Measurements from ENCODE around the gene UGT1A10. TPM values are rescaled to one million over a fixed set of nuclear protein-coding genes. Genes with fewer than 3 reads are reported as not detected.

Gene UGT1A10
- total RNA-seq, 1 experiment from 2014 or later = not detected

DNA sequence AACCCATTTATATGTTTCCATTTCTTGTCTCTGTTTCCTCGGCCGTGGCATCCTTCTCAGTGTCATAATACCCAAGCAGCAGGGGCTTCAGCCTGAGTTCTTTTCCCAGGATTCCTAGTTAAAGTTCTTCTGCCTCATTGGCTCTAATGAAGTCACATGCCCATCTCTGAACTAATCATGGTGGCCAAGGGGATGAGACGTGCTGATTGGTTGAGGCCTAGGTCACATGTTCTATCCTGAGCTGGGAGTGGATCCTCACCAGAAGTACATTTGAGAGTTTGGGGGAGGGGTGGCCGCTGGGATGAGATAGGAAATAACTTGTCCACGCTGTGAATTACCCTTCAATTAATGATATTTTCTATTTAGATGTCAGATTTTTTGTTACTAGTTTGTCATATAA is 72.7 kb downstream of the UGT1A10 start:
- Histone ChIP-seq H3K4me2 (ENCODE audit: insufficient read depth, insufficient read length, low read length) (no peak overlapping the region), H2BK20ac (ENCODE audit: low read depth, low read length, poor library complexity, severe bottlenecking) (no peak overlapping the region), H2BK12ac (ENCODE audit: insufficient read length, low read depth, low read length) (no peak overlapping the region), H2AFZ (ENCODE audit: low read length) (no peak overlapping the region), H2BK15ac (ENCODE audit: low read depth, low read length) (no peak overlapping the region), H3T11ph (ENCODE audit: low read length) (no peak overlapping the region), H2BK5ac (ENCODE audit: insufficient read length, low read length) (no peak overlapping the region), H4K91ac (ENCODE audit: insufficient read length, low read depth, low read length) (no peak overlapping the region), H3K9me3 (ENCODE audit: control insufficient read depth, low read depth, low read length) (no peaks in the 10 kb centered on the region), H2AK5ac (ENCODE audit: insufficient read length, low read length) (no peak overlapping the region), H3K23me2 (ENCODE audit: insufficient read length, low read depth, low read length, poor library complexity, severe bottlenecking) (peaks cover 5% of the 10 kb centered on the region), H4K20me1 (ENCODE audit: control insufficient read depth, insufficient read depth, insufficient read length) (no peaks in the 10 kb centered on the region), H3K27ac (ENCODE audit: insufficient read length, low read depth, low read length) (no peak overlapping the region), H3K56ac (ENCODE audit: insufficient read length, low read depth, low read length) (no peak overlapping the region), H3K79me1 (ENCODE audit: insufficient read depth, low read depth, low read length, poor library complexity, severe bottlenecking) (no peaks in the 10 kb centered on the region), H3K14ac (ENCODE audit: insufficient read depth, low read length) (no peak overlapping the region), H4K8ac (replicated peaks; ENCODE audit: insufficient read length, low read depth, low read length) (no peak overlapping the region), H3K9ac (ENCODE audit: extremely low read depth, insufficient read length, low read length) (no peak overlapping the region), H3K4me1 (ENCODE audit: insufficient read depth, low read length) (no peaks in the 10 kb centered on the region), H2BK120ac (ENCODE audit: low read depth, low read length, poor library complexity, severe bottlenecking) (no peak overlapping the region), H3K4ac (ENCODE audit: low read depth, low read length) (no peak overlapping the region), H3K27me3 (ENCODE audit: insufficient read depth, low read length) (no peaks in the 10 kb centered on the region), H4K5ac (ENCODE audit: insufficient read length, low read depth, low read length) (no peak overlapping the region), H3K18ac (ENCODE audit: insufficient read length, low read depth, low read length) (no peak overlapping the region), H3K79me2 (ENCODE audit: insufficient read depth, low read length) (no peaks in the 10 kb centered on the region), H3K23ac (ENCODE audit: insufficient read length, low read depth, low read length) (no peak overlapping the region)
- no peak overlapping the region for H3K27ac Mint-ChIP-seq
- peaks cover 0 to 4% (median 0%) of the 10 kb centered on the region in 3 experiments; a peak in 1 of 7 replicates for H3K36me3 Mint-ChIP-seq (ENCODE audit: insufficient read depth in 1 of 3, low read depth in 3 of 3)
- no peak overlapping the region for H3K4me3 Mint-ChIP-seq
- DNase-seq = no peak
- peaks cover 7% of the 10 kb centered on the region in 2 experiments for H3K4me1 Mint-ChIP-seq
- H3K9me3 Mint-ChIP-seq = peaks cover 3 to 4% of the 10 kb centered on the region in 2 experiments; a peak in 3 of 5 replicates
- H3K27me3 Mint-ChIP-seq (ENCODE audit: low read depth) = peaks cover 8% of the 10 kb centered on the region
- no CpG with 5 or more reads among the region's 5 CpGs for WGBS (ENCODE audit: extremely low coverage, insufficient read length, low lambda C conversion rate)
- TF ChIP-seq, protein P1, sequence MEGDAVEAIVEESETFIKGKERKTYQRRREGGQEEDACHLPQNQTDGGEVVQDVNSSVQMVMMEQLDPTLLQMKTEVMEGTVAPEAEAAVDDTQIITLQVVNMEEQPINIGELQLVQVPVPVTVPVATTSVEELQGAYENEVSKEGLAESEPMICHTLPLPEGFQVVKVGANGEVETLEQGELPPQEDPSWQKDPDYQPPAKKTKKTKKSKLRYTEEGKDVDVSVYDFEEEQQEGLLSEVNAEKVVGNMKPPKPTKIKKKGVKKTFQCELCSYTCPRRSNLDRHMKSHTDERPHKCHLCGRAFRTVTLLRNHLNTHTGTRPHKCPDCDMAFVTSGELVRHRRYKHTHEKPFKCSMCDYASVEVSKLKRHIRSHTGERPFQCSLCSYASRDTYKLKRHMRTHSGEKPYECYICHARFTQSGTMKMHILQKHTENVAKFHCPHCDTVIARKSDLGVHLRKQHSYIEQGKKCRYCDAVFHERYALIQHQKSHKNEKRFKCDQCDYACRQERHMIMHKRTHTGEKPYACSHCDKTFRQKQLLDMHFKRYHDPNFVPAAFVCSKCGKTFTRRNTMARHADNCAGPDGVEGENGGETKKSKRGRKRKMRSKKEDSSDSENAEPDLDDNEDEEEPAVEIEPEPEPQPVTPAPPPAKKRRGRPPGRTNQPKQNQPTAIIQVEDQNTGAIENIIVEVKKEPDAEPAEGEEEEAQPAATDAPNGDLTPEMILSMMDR (conservative IDR thresholded peaks at IDR 0.05) = no peak
